Cardiac muscle cell (in vitro differentiated cells and primary cell): ENCODE results near the gene C2CD4D. TPM values are rescaled to one million over a fixed set of nuclear protein-coding genes. Genes with fewer than 3 reads are reported as not detected.

Source experiments
- DNase-seq, 2 donors: peaks; one replicate each; pipeline versions ENCODE4 v3.0.0 to v3.0.0-alpha.2; 2010 to 2017; ENCODE audit warnings: low read depth in 1 of 2, low spot score in 1 of 2
- H3K27ac ChIP-seq: fragments of 200-600 bp; sonication (generic); 2 replicates; pipeline ENCODE4 v1.5.1; 2016
- H3K27me3 ChIP-seq: fragments of 200-600 bp; sonication (generic); 2 replicates; pipeline ENCODE4 v1.6.0; 2016; ENCODE audit warnings: control low read depth
- H3K36me3 ChIP-seq: fragments of 200-600 bp; sonication (generic); 2 replicates; pipeline ENCODE4 v1.5.1; 2016; ENCODE audit warnings: control low read depth
- H3K4me1 ChIP-seq: fragments of 200-600 bp; sonication (generic); 2 replicates; pipeline ENCODE4 v1.8.1; 2017; ENCODE audit warnings: low read depth, mild to moderate bottlenecking, mixed run types
- H3K4me3 ChIP-seq: fragments of 200-600 bp; sonication (generic); 2 replicates; pipeline ENCODE4 v1.5.1; 2016; ENCODE audit warnings: mild to moderate bottlenecking
- H3K9me3 ChIP-seq: fragments of 200-600 bp; sonication (generic); 2 replicates; pipeline ENCODE4 v1.5.1; 2017; ENCODE audit warnings: low read depth, mild to moderate bottlenecking, control low read depth
- CTCF ChIP-seq: IDR thresholded peaks from 2 replicates; pipeline ENCODE4 v1.5.1; 2012; ENCODE audit warnings: low read depth, mild to moderate bottlenecking, low read length
- polyA plus RNA-seq: library from polyadenylated mRNA; unstranded; fragments of >200 nt; fragmentation: Nextera tagmentation; extraction: Ambion mirVana; gene quantifications from 2 replicates; pipeline ENCODE4 v1.2.1, GENCODE V29; 2016
- total RNA-seq: library from RNA; depleted of rRNA; stranded (reverse); fragments of >200 nt; gene quantifications from 2 replicates; pipeline ENCODE4 v1.2.3, GENCODE V29; 2016

The C2CD4D gene
- total and polyA plus RNA-seq, 2 experiments from 2014 or later: 0.44 TPM; not detected in 1

GRCh38 chr1:151803164-151803563 lies 36.5 kb downstream of the C2CD4D start:
- no peak for DNase-seq
- TF ChIP-seq CTCF: no peak

GRCh38 chr1:151802372-151802771 lies 37.2 kb downstream of the C2CD4D start:
- Histone ChIP-seq H3K4me1 (no peaks in the 10 kb centered on the region), H3K27me3 (peaks cover 4% of the 10 kb centered on the region), H3K36me3 (no peaks in the 10 kb centered on the region), H3K4me3 (no peak overlapping the region), H3K9me3 (no peaks in the 10 kb centered on the region), H3K27ac (no peak overlapping the region)
- no peak for TF ChIP-seq CTCF
- no peak for DNase-seq

More at GRCh38 chr1:151803164-151803563, 36.5 kb downstream of the C2CD4D start:
- H3K27ac ChIP-seq: no peak overlapping the region
- peaks cover 4% of the 10 kb centered on the region for H3K27me3 ChIP-seq
- no peaks in the 10 kb centered on the region for H3K9me3 ChIP-seq
- no peaks in the 10 kb centered on the region for H3K36me3 ChIP-seq
- no peak overlapping the region for H3K4me3 ChIP-seq
- H3K4me1 ChIP-seq: no peaks in the 10 kb centered on the region

GRCh38 chr1:151801846-151802245 lies 37.8 kb downstream of the C2CD4D start:
- Histone ChIP-seq H3K9me3 (no peaks in the 10 kb centered on the region), H3K36me3 (no peaks in the 10 kb centered on the region), H3K27ac (no peak overlapping the region), H3K4me1 (no peaks in the 10 kb centered on the region), H3K27me3 (peaks cover 4% of the 10 kb centered on the region), H3K4me3 (no peak overlapping the region)
- TF ChIP-seq CTCF: no peak
- no peak for DNase-seq

GRCh38 chr1:151801310-151801820 lies 38.3 kb downstream of the C2CD4D start:
- no peak for DNase-seq
- H3K9me3 ChIP-seq: no peaks in the 10 kb centered on the region
- H3K4me1 ChIP-seq: no peaks in the 10 kb centered on the region

GRCh38 chr1:151800830-151801229 lies 38.8 kb downstream of the C2CD4D start:
- Histone ChIP-seq H3K27ac (no peak overlapping the region), H3K4me3 (no peak overlapping the region), H3K36me3 (no peaks in the 10 kb centered on the region), H3K27me3 (peaks cover 6% of the 10 kb centered on the region), H3K4me1 (no peaks in the 10 kb centered on the region), H3K9me3 (no peaks in the 10 kb centered on the region)
- DNase-seq: no peak
- no peak for TF ChIP-seq CTCF

More at GRCh38 chr1:151801310-151801820, 38.3 kb downstream of the C2CD4D start:
- Histone ChIP-seq H3K4me3 (no peak overlapping the region), H3K27ac (no peak overlapping the region), H3K36me3 (no peaks in the 10 kb centered on the region), H3K27me3 (peaks cover 4% of the 10 kb centered on the region)
- TF ChIP-seq CTCF: no peak
